Measurements from ENCODE around the gene CCR5. TPM values are rescaled to one million over a fixed set of nuclear protein-coding genes. Genes with fewer than 3 reads are reported as not detected.

CCR5 gene
- total and polyA plus RNA-seq, 2 of the 8 experiments (the other 6 are each of a cell fraction or from before 2014, with no cell fraction given): not detected

GRCh38 chr3:46335541-46335940 lies 35.2 kb upstream of the CCR5 start (continued):
- TF ChIP-seq RNF2 (IDR thresholded peaks at IDR 0.05; ENCODE audit: borderline replicate concordance, low read depth, low read length, missing control alignments, poor library complexity, severe bottlenecking) (no peak), MAX (IDR thresholded peaks at IDR 0.05) (no peak), TCF12 (IDR thresholded peaks at IDR 0.05; ENCODE audit: low read depth, low read length) (no peak), BRCA1 (IDR thresholded peaks at IDR 0.05; ENCODE audit: low read depth, low read length) (no peak), EGR1 (IDR thresholded peaks at IDR 0.05; ENCODE audit: borderline replicate concordance, low read depth, low read length) (no peak), SUZ12 (IDR thresholded peaks at IDR 0.05; ENCODE audit: low read length) (no peak), SIX5 (IDR thresholded peaks at IDR 0.05; ENCODE audit: low read depth, low read length) (no peak)
